ENCODE measurements around the gene SLC7A1.

Gene SLC7A1

DNA sequence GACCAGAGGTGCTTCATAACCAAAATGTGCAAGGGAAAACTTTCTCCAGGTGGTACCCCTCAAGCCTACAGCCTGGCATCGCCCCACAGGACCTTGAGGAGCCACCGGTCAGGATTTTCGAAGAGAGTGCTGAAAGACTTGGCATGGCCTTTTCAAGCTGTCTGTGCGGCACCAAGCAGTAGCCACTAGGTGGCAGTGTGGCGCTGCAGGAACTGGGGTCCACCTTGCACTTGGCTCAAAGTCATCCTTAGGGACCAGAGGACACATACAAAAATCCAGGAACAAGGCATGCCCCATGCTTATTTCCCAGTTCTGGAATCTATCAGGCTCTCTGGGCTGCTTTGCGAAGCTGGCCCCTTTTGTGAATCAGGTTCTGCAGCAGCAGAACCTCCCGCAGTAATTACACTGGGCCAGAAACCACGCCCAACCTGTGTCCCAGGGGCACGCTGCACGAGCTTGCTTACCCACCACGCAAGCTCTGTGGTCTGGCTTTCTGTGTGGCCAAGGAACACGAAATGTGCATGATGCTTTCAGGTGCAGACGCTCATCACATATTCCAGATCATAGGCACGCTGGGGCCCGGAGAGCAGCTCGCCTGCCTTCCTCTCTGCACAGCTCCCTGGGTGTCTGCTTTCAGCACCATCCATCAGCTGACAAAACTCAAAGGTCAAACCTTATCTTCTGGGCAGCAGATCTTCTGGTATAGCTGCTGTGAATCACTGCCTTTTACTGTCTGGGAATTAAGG lies 87.2 kb downstream of the SLC7A1 start:
- DNase-seq = peak; percentile 96

DNA sequence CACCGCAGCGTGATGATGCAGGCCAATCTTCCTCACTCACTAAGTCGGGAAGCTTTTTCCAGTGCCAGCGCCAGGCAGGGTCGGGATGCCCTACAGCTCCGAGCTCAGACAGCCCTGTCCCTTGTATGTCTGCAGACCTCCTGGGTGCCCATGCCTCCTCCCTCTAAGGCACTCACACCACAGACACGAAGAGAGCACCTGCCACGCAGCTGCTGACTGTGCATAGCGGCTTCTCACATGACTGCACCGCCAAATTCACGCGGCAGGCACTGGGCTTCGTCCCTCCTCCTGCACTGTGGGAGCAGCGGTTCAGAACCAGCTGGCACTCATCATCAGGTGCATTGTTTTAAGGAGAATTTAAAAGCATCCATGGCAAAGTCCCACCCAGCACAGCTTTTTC lies 88.1 kb downstream of the SLC7A1 start:
- peak; percentile 85 for DNase-seq

DNA sequence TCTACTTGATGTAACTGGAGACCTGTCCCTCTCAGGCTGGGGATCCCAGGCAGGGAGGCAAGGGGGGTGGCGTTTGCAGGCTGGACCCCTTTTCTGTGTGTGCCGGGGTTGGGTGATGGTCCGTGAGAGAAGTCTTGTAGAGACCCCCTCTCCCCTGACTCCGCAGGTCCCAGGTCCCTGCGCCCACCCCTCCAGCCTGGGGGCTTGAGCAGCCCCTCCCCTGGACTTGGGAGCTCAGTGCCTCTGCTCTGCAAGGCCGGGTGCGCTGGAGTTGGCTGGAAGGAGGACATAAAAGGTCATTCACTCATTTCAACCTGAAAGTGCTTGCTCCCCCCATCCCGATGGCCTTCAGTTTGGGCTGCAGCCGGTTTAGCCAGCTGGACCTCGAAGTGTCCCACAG lies 89.5 kb downstream of the SLC7A1 start:
- DNase-seq = no peak

DNA sequence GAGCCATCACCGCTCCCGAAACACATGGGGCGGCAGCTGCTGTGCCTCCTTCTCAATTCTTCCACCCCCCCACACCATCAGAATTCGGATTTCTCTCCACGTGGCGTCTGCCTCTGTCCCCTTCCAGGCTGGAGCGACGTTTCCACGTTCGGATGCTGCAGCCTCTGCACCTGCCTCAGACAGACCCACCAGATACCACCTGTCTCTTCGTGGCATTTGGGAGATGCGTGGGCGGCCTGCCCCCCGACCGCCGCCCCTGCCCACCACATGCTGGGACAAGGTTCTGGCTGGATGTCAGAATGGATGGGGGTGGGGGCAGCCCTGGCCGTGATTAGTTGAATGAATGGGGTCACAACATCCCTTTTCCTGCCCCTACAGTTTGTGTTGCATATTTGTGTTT lies 90.0 kb downstream of the SLC7A1 start:
- DNase-seq = no peak

DNA sequence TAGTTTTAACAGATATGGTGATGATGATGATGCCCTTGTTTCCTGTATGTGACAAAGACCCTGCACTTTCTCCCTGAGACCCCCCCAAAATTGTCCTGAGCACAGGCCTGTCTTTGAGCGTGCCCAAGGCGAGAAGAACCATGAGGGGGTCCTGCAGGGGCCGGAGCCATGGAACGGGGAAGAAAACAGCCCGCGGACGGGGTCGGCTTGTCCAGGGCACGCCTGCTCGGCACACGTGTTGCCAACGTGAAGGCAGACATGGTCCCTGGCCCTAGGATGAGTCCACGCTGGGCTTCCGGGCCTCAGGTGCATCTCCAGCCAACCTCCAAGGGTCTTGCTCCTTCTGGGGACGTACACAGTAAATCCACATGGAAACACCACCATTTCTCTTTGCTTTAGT lies 90.8 kb downstream of the SLC7A1 start:
- no peak for DNase-seq

DNA sequence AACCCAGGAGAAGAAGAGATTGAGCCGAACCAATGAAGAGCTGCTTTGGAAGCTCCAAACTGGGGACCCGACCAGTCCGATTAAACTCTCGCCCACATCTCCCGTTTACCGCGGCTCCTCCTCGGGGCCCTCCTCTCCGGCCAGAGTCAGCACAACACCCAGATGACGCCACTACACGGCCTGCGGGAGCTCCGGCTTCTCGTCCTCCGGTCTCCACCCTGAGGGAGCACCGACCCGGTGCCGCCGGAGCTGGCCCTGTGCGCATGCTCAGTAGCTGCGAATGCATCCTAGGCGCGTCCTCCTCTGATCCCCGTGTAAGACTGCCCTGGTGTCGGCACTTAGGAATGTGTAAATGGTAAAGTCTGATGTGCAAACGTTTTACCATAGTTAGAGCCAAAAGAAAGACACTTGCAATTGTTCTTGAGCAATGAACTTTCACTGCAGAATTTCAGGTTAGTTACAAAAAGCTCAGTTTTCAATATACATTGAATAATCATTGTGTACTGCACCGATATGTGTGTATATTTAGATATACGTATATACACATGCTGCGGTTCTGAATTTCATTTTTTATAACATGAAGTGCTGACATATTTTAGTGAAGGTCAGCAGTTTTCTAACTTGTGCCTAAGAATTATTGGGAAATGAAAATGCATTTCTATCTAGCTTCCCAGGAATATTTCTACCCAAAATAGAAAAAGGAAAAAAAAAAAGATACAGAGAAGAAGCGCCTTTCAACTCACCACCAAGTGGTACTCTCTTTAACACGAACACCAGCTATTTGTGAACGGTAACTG lies 92.2 kb downstream of the SLC7A1 start:
- no peak for DNase-seq

DNA sequence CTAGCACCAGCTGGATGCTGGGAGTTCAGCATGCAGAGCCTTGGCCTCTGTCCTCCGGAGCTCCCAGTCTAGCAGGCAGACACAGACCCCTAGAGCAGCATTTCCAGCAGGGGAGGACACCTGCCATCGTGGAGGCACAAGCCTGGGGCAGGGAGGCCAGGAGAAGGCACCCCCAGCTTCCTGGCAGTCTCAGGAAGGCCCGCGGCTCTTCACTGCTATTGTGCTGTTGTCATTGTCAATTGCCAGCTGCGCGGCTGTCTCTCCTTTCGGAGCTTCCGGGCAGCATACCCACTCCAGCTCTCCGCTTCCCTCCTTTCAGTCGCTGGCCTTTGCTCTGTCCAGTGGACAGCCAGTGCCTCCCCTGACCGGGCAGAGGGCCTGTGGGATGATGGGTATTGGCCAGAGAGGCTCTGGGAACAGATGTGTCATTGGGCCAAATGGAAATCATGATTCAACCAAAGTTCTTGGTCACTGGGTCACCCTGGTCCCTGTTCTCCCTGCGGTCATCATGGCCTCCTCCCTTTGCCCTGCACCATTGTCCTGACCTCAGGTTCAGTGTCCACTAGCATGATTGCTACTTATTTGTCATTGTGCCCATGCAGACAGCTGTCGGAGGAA lies 93.0 kb downstream of the SLC7A1 start:
- no peak for DNase-seq

DNA sequence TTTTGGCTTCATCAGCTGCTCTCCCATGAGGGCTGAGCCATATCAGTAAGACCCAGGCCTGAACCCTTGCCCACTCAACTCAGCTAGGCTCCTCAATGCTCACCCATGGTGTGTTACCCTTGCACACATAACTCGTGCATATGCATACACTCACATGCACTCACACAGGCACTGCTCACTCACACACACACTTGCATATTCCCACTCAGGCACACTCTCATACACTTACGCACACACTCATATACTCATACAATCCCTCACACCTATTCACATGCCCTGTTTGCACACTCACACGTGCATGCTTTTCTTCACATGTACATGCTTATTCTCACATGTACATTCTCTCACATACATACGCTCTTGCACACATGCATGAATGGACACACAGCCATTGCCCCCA lies 93.8 kb downstream of the SLC7A1 start:
- DNase-seq = no peak

DNA sequence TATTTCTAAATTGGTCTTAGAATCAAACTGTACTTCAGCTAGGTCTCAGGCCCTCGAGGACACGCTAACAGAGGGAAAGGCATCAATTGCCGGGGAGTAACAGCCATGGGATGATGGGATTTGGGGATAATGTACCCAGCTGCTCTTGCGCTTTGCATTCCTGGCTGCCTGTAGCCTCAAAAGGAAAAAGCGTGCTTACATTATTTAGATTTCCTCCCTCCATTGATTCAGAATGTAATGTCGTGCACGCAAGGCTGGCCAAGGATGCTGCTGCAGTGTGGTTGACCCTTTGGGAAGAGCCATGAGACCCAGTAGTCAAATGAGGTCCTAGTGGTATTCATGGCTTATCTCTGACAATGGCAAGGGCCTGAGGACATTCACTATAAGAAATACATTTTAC lies 95.1 kb downstream of the SLC7A1 start:
- no peak for DNase-seq

DNA sequence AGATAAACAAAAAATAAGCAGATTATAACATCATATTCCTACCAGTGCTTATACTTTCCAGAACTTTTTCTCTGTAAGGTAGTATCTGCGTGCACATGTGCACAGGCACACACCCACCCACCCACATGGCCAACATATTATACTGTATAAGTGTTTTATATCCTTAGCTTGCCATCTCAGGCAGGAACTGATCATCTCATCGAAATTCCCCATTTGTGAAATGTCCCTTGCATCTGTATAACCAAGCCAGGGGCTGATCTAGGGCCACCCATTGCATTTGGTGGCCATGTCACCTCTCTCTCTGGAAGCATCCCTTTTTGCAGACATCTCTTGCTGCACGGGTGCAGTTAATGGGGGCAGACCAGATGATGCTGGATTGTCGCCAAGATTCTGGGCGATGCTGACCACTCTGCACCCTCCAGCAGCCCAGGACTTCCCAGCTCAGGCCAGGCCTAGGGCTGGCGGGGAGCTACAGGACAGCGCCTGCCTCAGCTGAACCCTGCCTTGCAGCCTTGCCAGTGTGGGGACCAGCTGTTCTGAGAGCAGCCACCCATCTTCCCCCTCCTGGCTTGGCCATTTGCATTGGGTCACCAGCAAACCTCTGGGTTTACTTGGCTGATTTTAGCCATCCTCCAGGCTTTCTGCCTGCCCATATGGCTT lies 95.9 kb downstream of the SLC7A1 start:
- no peak for DNase-seq

DNA sequence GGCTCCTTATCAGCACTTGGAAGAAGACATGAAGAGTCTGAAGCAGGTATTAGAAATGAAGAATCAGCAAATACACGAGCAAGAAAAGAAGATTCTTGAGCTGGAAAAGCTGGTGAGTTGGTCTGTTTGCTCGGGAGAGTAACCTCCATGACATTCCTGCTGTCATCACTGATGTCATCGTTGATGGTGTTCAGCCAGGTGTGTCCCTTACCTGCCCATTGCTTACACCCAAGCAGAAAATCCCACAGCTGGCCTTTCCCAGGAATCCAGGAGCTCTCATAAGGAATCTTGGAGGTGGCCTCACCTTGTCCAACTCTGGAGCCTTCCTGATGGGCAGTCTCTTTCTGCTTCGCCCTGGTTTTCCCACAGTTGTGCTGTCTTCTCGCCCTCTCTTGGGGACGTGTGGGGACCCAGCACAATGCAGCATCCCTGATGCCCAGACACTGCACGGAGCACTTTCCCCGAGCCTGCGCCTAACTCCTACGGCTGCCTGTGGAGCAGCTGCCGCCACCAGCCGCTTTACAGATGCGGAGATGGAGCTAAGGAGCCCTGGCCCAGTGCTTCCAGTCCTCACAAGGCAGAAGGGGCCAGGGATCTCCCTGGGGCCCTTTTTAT lies 97.0 kb downstream of the SLC7A1 start:
- no peak for DNase-seq

DNA sequence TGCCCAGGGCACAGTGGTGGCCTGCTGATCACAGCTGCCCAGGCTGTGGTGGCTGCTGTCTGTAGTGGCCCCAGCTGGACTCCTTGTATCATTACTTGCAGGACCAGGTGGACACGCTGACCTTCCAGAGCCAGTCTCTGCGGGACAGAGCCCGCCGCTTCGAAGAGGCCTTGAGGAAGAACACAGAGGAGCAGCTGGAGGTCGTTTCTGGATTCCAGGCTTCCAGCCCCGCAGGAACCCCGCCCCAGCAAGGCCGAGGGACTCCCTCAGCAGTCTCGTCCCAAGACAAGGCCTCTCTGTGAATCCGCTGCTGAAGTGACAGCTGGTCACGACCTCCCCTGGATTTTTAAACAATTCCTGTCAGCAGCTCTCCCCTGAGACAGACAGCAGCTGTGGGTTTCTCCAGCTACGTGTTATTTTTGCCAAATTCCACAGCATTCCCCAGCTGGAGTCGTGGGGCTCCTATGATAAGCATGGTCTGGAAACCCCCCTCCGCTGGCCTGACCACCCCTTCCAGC lies 98.3 kb downstream of the SLC7A1 start:
- peak; percentile 90 for DNase-seq

DNA sequence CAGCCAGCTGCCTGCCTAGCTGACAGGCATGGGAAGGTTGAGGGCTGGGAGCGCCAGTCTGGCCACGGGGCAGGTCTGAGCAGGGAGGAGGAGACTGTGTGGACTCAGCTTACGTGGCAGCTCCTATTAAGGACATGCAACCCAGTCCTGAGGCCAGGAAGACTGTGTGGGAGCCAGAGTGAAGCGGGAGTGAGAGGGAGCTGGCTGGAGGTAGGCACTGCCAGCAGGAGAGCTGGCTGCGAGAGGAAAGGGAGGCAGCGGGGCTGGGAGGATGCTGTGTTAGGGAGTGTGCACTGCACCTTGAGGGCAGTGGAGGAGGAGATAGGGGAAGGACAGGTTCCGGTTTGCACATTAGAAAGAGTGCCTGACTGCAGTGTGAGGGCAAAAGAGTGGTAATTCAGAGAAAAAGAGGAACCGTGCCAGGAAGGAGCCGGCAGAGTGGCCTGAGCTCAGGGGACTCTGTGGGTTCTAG lies 99.2 kb downstream of the SLC7A1 start:
- peak; percentile 8 for DNase-seq

DNA sequence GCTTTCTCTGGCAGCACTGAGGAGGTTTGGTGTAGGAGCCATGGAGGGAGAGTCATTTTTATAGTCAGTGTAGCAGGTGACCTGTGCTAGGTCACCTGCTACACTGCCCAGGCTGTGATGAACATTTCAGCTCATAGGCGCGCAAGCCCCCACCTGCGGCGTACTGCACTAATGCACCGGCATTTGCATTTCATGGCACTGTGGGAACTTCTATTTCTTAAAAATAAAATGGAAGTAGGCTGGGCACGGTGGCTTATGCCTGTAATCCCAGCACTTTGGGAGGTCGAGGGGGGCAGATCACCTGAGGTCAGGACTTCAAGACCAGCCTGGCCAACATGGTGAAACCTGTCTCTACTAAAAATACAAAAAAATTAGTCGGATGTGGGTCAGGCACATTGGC lies 101.0 kb downstream of the SLC7A1 start:
- no peak for DNase-seq

DNA sequence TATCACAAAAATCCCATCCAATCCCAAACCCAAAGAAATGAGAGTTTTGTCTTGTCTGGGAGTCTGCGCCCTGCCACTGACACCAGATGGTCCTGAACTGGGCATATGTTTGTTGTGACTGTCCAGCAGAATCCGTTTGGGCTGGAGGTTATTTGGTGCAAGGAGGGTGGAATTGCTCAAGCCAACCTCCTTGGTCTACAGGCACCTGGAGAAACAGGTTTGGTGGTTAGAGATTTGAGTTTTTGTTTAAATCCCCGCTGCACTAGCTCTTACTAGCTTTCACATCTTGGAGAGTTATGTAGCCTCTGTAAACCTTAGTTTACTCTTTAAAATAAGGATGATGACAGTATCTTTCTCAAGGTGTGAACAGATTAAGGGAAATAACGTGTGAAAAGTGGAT lies 101.7 kb downstream of the SLC7A1 start:
- no peak for DNase-seq

DNA sequence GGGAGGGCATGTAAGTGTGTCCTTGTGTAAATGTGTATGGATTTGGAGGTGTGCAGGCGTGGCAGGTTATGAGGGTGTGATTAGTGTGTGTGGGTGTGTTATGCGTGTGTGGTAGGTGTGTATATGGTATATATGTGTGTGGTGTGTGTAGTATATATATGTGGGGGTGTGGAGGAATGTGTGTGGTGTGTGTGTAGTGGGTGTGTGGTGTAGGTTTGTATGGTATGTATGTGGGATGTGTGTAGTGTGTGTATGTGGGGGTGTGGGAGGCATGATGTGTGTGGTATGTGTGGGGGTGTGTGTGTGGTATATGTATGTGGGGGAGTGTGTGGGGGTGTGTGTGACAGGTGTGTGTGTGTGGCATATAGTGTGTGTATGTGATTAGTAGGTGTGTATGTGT lies 104.2 kb downstream of the SLC7A1 start:
- no peak for DNase-seq

DNA sequence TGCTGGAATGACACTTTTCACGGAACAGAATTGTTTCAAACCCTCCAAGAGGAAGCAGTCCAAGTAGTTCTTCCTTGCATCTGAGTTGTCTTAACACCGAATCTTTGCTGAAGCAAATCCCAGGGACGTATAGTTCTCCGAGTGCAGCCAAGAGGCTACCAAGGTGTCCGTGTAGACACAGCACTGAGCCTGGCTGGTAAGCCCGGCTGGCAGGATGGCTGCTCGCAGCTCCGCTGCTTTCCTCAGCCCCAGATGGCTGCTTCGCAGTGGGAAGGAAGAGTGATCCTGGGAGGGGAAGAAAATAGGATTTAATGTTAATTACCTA lies 105.0 kb downstream of the SLC7A1 start:
- DNase-seq = no peak

DNA sequence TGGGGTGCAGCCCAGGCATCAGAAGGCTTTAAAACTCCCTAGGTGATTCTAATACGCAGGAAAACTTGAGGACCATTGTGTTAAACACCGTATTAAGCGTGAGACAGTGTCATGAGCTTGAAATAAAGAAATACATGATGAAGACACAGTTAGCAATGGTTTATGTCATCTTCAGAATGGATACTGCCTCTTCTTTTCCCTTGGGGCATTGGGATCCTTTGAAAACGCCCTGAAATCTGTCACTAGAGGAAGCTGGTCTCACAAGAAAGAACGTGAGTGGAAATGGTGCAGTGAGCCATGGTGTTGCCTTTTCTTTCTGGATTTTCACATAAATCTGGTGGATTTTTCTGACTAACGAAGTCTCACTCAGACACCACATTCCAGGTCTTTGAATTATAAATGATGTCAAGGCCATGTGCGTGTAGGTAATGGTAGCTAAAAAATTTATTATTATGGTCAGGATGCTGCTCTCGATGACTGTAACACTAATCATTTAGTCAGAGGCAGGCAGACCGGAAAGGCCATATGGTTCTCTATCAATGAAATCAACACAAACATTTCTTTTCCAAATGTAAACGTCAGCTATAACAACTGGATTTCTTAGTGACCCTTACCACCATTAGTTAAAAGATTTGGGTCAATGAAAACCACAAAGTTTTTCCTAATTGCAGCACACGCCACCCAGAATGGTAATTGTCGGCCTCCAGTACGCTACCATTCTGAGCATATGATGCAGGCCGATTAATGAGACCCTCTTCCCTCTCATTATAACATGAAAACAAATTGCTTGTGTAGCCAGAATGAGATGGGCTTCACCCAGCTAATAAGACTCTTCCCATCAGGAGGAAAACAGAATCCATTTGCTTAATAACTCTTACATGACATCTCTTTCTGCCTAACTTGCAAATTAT lies 105.6 kb downstream of the SLC7A1 start:
- peak; percentile 70 for DNase-seq

DNA sequence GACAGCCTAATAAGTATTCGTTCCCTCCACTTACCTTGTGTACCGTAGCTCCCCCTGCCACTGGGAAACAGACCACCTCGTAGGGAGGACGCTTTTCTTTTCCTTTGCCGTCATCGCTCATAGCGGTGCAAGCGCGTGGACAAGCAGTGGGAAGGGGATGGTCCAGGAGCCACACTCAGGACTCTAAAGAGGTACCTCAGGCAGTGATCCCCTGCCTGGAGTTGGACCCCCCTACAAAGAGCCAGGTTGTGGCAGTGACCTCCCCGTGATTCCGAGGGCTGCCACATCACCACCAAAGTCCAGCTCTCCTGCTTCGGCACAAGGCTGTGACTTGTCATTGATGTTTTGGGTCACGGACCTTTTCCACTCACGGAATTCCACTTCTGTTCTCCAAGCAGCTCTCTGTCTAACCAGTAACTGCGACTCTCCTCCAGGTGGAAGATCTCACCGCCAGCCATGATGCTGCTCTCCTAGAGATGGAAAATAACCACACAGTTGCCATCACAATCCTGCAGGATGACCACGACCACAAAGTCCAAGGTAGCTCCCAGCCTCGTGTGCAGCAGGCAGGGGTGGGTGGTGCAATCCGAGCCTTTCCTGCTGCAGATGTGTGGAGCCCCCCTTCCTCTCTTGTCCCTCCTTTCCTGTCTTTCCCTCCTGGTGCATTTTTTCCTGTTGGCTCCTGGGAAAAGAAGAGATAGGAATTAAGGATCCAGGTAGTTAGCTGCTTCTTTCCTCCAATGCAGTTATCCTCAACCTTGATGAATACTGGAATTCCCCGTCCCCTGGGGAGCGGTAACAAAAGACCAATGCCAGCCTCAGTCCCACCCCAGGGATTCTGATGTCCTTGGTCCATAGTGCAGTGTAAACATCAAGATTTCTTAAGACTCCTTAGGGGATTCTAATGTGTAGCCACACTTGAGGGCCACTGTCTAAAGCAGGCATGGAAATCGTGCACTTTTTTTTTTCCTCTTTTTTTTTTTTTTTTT lies 107.7 kb downstream of the SLC7A1 start:
- no peak for DNase-seq

DNA sequence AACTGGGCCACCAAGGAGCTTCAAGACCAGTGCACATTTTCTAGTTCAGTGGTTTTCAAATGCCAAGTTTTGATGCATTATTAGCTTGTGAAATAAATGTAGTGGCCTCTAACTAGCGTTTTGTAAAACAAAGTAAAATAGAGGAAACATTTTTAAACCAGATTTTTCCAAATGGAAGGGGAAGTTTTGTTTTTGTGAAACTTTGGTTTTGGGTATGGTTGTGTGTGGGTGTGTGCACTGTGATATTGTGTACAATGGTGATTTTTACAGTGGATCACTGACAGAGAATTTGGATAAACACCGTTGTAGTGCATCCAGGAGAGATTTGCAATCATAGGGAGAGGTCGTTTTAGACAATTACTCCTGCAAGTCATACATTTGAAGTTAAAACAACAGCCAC lies 108.9 kb downstream of the SLC7A1 start:
- DNase-seq = no peak

Measured in eye (tissue), 1 donor.